Left forelimb (tissue), 1 donor: ENCODE results near the gene RBP3.

Experiments
- DNase-seq: peaks from one replicate; pipeline ENCODE4 v3.0.0-alpha.2; 2018; ENCODE audit warnings: low spot score

Gene RBP3

GRCh38 chr10:47372726-47373125 is 24.6 kb downstream of the RBP3 start:
- DNase-seq, result peak; percentile 55

GRCh38 chr10:47374611-47375536 is 26.7 kb downstream of the RBP3 start:
- peak; percentile 63 for DNase-seq

DNA sequence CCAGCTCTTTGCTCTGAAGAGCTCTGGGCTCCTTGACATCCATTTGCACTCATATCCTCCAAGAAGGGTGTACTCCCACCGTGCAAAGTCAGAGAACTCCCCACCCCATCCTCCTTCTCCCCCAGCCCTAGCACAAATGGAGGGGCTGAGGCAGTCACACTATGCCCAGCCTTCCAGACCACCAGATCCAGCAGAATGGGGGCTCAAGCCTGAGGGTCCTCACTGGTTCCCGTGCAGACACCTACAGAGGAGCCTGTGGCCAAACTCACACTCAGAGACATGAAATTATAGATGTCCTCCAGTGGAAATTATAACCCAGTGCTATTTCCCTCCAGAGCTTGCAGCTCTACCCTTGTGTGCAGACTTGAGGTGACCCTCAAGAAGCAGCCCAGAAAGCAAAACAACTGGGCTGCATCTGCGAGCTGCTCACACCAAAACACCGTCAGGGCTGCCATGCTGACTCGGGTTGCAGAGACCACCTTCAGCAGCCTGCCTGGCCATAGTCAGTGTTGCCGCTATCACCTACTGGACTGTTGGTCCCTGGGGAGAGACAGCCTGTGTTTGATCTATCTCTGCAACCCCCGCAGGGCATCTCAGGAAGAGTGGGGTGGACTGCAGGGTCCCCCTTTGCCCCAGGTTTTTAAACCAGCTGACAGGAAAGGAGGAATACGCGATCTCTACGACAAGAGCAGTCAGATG is 28.5 kb downstream of the RBP3 start:
- peak; percentile 31 for DNase-seq

GRCh38 chr10:47378183-47378510 is 30.0 kb downstream of the RBP3 start:
- peak; percentile 60 for DNase-seq

DNA sequence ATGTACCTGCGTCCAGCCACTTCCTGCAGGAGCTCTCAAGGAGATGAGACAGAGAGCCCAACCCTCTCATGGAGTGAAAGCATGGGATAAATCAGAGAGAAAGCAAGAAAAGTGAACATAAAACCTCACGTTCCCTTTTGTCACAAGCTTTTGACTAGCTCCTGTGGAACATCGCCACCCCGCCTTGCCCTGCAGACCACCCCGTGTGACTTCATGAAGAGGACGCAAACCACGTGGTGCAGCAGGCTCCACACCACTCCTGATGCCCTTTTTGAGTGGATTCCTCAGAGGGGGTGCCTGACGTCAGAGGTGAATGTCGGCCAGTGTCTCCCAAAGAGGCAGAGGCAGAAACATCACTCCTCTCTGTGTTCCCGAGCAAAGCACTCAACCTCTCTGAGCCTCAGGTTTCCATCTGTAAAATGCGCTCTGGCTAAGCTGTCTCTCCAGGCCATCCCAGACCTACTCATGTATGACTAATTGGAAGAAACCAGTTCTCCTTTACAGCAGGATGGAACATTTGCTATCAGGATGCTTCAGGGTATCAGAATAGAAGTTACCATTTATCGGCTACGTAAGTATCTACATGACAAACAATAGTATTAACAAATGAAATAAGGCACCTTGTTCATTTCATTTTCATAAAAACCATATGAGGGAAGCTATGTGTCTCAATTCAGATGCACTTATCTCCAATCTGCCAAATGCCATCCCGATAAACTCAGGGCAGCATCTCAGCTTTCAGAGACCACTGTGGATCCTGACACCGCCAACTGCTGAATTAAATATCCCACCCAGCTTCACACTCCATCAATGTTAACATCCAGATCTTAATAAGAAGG is 30.7 kb downstream of the RBP3 start:
- DNase-seq, result peak; percentile 41

DNA sequence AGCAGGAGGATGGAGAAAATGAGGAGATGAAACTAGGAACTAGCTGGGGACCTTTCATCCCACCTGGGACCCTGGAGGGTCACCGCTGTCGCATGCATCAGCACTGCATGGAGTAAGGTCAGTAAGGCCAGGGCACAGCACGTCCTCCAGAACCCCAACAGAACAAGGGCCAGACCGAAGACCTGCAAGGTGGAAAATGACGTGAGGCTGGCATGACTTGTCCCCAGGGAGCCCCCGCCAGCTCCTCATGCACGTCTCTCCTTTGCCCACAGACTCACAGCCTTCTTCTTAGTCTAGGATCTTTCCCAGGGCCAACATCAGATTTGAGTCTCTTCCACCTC is 31.3 kb downstream of the RBP3 start:
- no peak for DNase-seq

GRCh38 chr10:47379901-47380300 is 31.7 kb downstream of the RBP3 start:
- DNase-seq, result peak; percentile 36

DNA sequence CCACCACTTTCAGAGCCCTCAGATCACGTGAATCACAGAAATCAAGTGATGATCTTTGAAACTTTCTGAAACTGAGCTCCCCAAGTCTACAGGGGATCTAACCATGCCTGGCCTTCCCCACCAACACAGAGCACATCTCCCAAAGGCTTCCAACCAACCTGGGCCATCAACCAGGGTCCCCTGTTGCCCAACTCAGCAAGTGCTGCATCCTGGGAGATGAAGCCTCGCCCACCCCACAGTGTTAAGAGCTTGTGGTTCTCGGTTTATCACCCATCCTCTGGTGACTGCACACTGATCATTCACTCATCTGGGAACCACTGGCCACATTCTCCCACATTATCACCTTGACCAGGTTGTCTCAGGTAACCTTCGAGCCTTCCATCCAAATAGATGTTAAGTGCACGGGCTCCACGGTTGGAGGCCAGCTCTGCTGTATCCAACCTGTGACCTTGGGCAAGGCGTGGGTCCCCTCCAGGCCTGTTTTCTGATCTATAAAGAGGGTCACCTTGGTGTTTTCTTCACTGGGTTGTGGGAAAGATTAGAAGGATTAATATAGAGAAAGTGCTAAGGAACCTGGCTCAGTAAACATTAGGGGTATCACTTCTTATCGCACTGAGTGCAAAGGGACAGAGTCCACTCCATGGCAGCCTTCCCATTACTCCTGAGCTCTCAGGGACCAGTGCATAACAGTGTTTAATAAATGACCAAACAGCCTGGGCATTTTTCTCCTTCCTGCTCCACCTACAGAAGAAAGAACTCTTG is 32.4 kb downstream of the RBP3 start:
- peak; percentile 41 for DNase-seq

GRCh38 chr10:47381103-47381395 is 32.9 kb downstream of the RBP3 start:
- peak; percentile 51 for DNase-seq

GRCh38 chr10:47381427-47382379 is 33.5 kb downstream of the RBP3 start:
- DNase-seq, result peak; percentile 53

- peak; percentile 22 for DNase-seq
Observed at GRCh38 chr10:47383261-47384147, 35.3 kb downstream of the RBP3 start.

GRCh38 chr10:47384148-47384921 is 36.2 kb downstream of the RBP3 start, which contains the start of gene ZNF488:
ZNF488 (minus strand) TSS chr10:47384293; CDS start chr10:47368829, 15,464 bp downstream.
- DNase-seq, result peak; percentile 91

GRCh38 chr10:47386104-47386503 is 37.9 kb downstream of the RBP3 start:
- peak; percentile 14 for DNase-seq

- peak; percentile 4 for DNase-seq
Observed at GRCh38 chr10:47388879-47389278, 40.7 kb downstream of the RBP3 start.

GRCh38 chr10:47389619-47390018 is 41.5 kb downstream of the RBP3 start:
- no peak for DNase-seq

DNA sequence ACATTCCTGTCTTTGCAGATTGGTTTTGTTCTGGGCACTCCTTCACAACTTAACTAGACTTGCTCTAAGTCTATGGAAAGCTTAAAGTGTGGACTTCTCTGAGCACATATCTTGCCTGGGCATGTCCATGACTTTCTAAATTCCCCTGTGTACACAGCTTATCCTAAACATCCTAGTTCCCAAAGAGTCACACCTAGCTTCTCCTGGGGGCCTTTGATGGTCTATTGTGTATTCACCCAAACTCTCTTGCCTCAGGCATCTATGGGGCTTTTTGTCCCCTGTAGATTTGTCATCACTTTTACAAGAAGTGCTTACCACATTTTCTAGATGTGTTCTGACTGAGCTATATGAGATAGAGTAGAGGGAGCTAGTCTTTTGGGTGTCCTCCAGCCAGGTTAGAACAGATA is 48.2 kb downstream of the RBP3 start:
- DNase-seq, result no peak

DNA sequence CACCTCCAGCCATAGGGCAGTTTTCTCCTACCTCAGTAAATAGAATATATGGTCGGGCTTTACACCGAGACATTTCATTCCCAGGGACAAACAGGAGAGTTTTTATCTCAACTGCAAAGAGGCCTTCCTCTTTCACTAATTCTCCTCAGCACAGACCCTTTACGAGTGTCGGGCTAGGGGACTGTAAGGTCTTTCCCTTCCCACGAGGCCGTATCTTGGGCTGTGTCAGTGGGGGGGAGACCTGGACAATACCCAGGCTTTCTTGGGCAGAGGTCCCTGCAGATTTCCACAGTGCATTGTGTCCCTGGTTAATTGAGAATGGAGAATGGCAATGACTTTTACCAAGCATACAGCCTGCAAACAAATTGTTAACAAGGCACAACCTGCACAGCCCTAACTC is 49.1 kb downstream of the RBP3 start:
- DNase-seq, result peak; percentile 12

DNA sequence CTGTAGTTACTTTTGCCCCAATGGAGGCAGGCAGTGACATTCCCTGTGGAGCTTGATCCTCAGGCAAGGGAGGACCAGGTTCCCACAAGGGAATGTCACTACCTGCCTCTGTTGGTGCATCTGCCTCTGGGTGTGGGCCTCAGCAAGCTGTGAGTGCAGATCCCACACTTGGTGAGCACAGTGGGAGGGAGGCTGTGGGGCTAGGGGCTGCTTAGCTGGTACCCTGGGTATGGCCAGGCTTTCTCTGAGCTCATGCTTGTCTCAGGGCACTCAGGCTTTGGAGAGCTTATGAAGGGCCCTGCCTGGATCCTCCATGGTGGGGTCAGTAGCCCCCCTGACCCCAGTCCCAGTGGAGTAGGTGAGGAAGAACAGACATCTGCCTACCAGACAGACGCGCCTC is 52.1 kb downstream of the RBP3 start:
- DNase-seq, result peak; percentile 18

GRCh38 chr10:47400786-47401185 is 52.6 kb downstream of the RBP3 start:
- no peak for DNase-seq
